ES-I3 (cell line): ENCODE measurements around the gene NR3C2.

Experiments used
- H3K36me3 ChIP-seq: 2 replicates; pipeline ENCODE4 v1.6.1; 2013; ENCODE audit warnings: mild to moderate bottlenecking, low read length, control low read depth, moderate library complexity; ENCODE audit not compliant: insufficient read depth
- H3K4me1 ChIP-seq: 2 replicates; pipeline ENCODE4 v1.6.1; 2013; ENCODE audit warnings: mild to moderate bottlenecking, control low read depth, low read length; ENCODE audit not compliant: insufficient read depth
- H3K9ac ChIP-seq: 2 replicates; pipeline ENCODE4 v1.6.1; 2013; ENCODE audit warnings: low read depth, mild to moderate bottlenecking, low read length, moderate library complexity
- H3K9me3 ChIP-seq: 2 replicates; pipeline ENCODE4 v1.6.1; 2013; ENCODE audit warnings: mild to moderate bottlenecking, low read length, moderate library complexity; ENCODE audit not compliant: control insufficient read depth, insufficient read depth

NR3C2 gene

DNA sequence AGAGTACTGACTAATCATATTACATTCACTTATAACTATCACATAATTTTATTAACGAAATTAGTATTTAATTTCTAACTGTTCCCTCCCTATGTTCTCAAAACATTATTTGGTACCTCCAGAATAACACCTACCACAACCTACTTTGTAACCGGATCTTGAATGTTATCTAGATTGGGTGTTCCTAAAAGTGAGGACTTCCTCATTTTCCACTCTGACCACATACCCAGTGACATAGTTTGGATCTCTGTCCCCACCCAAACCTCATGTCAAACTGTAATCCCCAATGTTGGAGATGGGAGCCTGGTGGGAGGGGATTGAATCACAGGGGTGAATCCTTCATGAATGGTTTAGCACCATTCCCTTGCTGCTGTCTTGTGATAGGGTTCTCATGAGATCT lies 21.8 kb downstream of the NR3C2 start:
- no peaks in the 10 kb centered on the region for H3K9me3 ChIP-seq
- no peaks in the 10 kb centered on the region for H3K36me3 ChIP-seq
- H3K4me1 ChIP-seq, result no peaks in the 10 kb centered on the region
- H3K9ac ChIP-seq, result no peak overlapping the region

DNA sequence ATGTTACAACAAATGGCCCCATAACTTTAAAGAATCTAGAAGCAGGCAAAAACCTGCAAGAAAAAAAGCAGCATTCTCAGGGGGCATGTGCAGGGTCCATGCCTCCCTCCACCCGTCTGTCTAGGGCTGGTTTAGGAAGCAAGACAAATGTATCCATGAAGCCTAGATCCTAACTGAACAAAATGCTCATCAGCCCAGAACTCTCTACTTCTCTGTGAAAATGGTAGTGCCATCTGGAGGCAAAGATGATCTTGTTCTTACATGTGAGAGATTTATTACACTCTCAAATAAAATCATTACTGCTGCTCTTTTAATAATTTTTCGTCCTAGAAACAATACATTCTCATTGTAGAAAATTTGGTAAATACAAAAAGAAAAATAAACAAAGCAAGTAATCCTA lies 26.7 kb downstream of the NR3C2 start:
- no peak overlapping the region for H3K9ac ChIP-seq
- H3K36me3 ChIP-seq, result no peaks in the 10 kb centered on the region
- H3K4me1 ChIP-seq, result no peaks in the 10 kb centered on the region
- no peaks in the 10 kb centered on the region for H3K9me3 ChIP-seq

DNA sequence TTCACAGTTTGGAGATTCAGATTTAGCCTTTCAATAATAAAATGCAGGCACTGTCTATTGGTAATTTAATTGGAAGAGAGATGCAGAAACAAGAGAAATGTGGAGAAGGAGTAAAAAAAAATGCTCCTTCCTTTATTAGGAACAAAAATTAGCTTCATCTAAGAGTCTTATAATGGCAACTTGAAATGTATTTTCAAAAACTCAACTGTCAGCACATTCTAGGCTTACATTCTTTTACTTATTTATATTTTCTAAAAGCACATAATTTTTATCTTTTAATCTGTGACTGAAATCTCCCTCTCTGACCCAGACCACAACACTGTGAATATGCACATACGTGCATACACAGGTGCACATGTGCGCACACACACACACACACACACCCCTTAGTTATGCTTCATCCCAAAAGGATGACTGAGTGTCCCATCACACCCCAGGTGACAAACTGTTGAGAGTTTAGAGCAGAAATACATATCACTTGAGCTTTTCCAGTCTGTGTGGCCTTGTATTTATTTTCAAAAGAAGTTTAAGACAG lies 29.7 kb downstream of the NR3C2 start:
- Histone ChIP-seq H3K9me3 (no peaks in the 10 kb centered on the region), H3K36me3 (no peaks in the 10 kb centered on the region), H3K9ac (no peak overlapping the region), H3K4me1 (no peaks in the 10 kb centered on the region)

DNA sequence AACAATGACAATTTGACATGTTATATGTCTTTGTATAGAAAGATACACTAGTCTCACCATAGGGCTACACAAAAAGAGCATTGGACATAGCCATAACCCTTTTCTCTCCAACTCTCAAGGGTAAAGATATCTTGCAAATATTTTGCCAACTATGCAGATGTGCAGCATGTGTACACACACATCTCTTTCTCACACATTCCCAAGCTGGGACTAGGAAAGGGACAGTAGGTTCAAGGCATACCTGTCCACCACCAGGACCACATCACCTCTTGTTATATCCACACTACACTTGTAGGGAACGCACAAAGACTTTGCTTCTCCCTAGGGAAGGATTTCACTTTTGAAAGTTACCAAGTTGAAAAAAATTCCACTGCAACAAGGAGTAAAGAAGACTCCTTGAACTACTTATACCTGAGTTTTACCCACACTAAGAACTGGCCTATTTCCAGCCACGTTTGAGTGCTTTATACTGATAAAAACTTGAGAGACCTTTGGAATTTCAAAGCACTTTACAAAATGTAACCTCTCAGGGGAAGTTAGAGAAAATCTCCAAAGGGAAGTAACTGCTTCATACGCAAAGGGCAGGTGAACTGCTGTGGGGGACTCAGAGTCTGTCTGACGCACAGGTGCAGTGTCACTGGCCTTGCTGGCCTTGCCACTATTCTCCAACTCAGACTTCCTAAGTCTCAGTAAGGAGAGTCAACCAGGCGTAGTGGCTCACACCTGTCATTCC lies 36.9 kb downstream of the NR3C2 start:
- Histone ChIP-seq H3K9ac (no peak overlapping the region), H3K36me3 (no peaks in the 10 kb centered on the region), H3K4me1 (no peaks in the 10 kb centered on the region), H3K9me3 (no peaks in the 10 kb centered on the region)

DNA sequence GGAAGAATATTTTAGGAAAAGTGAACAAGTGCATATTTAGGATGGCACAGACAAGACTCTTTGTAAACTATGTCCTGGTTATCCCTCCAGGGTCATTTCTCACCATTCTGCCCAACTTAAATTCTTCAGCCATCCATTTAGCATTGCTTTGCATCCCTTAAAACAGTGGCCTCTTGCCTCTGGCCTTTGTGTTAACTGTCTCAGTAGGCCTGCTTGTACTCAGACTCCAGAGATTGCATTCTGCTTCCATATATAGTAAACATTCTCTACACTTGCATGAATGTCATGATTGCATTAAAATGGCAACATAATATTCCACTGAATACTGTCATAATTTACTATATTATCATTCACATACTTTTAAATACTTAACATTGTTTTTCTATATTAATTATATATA lies 43.2 kb downstream of the NR3C2 start:
- Histone ChIP-seq H3K4me1 (no peaks in the 10 kb centered on the region), H3K9ac (no peak overlapping the region), H3K9me3 (no peaks in the 10 kb centered on the region), H3K36me3 (no peaks in the 10 kb centered on the region)

DNA sequence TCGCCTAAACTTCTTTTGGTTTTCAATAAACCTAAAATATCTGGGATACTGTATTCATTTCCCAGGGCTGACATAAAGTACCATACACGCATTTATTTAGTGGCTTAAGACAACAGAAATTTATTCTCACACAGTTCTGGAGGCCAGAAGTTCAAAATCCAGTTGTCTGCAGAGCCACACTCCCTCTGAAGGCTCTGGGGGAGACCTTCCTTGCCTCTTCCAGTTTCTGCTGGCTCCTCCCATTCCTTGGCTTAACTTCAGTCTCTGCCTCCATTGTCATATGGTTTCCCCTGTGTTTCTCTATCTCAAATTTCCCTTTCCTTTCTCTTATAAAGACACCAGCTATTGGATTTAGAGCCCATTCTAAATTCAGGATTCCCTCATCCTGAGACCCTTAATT lies 44.4 kb downstream of the NR3C2 start:
- H3K4me1 ChIP-seq, result no peaks in the 10 kb centered on the region
- no peak overlapping the region for H3K9ac ChIP-seq
- H3K36me3 ChIP-seq, result no peaks in the 10 kb centered on the region
- H3K9me3 ChIP-seq, result no peaks in the 10 kb centered on the region

DNA sequence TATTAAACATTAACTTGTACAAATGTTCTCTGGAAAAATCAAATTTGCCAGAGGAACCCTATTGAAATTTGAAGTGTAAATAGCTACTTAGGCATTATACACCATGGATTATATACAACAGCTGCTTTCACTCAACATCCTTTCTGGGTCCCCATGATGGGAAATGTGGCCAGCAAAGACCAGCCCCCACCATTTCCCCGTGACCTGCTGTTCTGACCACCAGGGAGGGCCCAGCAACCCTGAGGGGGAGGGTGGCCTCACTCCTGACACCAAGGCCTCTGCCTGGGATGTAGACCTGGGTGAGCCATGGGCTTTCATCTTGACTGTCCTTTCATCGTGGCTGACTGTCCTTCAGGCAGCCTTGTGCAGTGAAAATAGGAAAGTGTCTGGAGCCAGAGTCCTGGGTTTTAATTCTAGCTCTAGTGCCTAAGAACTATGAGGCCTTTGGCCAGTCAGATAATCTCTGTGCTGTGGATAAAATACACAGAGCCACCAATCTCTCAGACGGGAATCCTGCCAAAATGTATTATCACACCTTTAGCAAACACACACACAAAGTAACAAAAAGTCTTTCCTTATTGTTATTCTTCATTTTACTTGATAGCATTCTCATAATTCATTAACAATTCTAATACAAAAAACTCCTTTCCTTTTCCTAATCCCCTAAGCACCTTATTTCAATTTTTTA lies 45.1 kb downstream of the NR3C2 start:
- H3K4me1 ChIP-seq, result no peaks in the 10 kb centered on the region
- no peak overlapping the region for H3K9ac ChIP-seq
- no peaks in the 10 kb centered on the region for H3K9me3 ChIP-seq
- no peaks in the 10 kb centered on the region for H3K36me3 ChIP-seq

DNA sequence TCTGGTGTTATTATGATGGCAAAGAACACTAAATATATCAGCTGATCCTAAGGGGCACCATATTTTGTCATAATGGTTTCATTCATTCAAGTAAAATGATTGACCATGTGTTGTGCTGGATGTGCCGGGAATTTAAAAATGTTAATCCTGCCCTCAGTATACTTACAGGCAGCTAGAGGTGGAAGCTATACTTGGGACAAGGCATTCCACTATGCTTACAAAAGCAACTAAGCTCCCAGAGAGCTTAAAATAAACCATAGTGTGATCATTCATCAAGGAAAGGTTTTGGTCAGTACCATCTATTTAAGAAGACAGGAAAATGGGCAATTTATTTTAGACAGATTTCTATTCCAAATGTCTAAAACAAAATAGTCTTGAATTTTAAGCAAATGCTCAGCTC lies 46.4 kb downstream of the NR3C2 start:
- H3K9ac ChIP-seq, result no peak overlapping the region
- no peaks in the 10 kb centered on the region for H3K9me3 ChIP-seq
- H3K4me1 ChIP-seq, result no peaks in the 10 kb centered on the region
- H3K36me3 ChIP-seq, result no peaks in the 10 kb centered on the region

DNA sequence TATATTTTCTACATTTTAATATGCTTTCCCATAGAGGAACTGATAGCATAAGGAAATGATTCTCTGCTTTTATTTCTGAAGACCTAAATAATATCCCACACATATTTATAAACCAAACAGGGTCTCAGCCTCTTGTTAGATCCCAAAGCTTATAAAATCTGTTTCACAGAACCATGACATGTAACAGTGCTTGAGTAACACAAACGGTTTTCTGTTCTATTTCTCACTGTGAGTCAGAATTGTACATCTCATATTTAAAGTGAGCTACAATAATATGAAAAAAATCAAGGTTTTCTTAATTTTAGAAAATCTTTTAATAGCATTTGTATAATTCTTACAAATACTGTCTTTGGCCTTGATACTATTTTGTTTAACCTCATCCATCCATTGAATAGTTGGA lies 51.2 kb downstream of the NR3C2 start:
- H3K9ac ChIP-seq, result no peak overlapping the region
- no peaks in the 10 kb centered on the region for H3K36me3 ChIP-seq
- H3K4me1 ChIP-seq, result no peaks in the 10 kb centered on the region
- no peaks in the 10 kb centered on the region for H3K9me3 ChIP-seq

DNA sequence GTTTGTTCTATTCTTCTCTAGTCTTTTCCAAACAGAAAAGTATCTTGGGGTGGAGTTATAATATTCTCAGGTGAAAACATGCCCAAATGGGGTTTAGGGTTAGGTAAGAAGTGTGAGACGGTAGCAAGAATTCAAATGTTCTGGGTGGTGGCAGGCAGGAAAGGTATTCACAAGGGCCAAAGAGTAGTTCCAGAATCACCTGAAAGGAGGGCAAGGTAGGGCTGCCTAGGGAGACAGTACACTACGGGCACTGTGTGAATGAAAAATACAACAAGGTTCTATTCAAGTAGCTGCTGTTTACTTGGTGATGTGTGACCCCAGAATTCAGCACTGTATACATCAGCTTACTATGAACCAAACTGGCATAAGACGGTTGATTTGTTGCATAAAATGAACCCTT lies 51.9 kb downstream of the NR3C2 start:
- Histone ChIP-seq H3K9me3 (no peaks in the 10 kb centered on the region), H3K9ac (no peak overlapping the region), H3K36me3 (no peaks in the 10 kb centered on the region), H3K4me1 (no peaks in the 10 kb centered on the region)

DNA sequence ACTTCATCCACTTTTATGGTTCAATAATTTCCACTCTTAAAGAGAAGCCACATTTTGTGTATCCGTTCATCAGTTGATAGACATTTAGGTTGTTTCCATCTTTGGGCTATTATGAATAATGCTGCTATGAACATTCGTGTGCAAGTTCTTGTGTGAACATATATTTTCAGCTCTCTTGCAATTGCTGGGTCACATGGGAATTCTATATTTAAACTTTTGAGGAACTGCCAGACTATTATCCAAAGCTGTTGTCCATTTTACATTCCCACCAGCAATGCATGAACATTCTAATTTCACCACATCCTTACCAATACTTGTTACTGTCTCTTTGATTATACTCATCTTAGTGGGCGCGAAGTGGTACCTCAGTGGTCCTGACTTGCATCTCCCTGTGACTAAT lies 61.9 kb downstream of the NR3C2 start:
- no peaks in the 10 kb centered on the region for H3K36me3 ChIP-seq
- no peaks in the 10 kb centered on the region for H3K9me3 ChIP-seq
- no peaks in the 10 kb centered on the region for H3K4me1 ChIP-seq
- H3K9ac ChIP-seq, result no peak overlapping the region

DNA sequence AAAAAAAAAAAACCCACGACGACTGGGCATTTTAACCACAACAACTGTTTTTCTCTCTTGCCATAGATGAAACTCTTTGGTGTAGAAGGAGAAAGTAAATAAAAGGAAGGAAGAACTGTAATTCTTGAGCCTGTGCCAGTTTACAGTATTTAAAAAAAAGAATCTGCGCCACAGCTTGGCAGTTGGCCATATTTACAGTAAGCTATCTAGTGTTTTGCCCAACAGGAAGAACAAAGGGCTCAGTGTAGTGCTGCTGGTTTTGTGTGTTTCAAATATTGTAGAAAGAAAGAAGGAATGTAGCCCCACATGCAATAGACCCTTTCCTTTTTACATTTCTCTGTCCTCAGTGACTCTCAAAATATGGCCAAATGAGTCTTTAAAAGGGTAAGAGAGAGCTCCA lies 66.1 kb downstream of the NR3C2 start:
- Histone ChIP-seq H3K9ac (no peak overlapping the region), H3K9me3 (no peaks in the 10 kb centered on the region), H3K36me3 (no peaks in the 10 kb centered on the region), H3K4me1 (no peaks in the 10 kb centered on the region)

DNA sequence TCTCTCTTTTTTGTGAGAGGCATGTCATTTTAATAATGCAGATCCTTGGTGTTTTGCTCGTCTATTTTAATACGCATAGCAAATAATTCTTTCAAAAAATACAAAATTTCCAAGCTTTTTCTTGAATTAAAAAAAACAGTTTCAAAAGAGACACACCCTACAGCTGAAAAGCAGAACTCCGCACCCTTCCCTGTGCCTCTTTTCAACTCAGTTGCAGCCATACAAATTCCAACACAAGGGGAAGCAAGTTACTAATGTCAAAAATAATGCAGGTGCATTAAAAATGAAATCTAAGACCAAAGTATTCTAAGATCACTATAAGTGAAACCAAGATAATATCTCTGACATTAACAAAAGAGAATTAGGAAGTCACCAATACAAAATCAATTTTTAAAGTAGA lies 66.6 kb downstream of the NR3C2 start:
- no peaks in the 10 kb centered on the region for H3K36me3 ChIP-seq
- H3K9ac ChIP-seq, result no peak overlapping the region
- H3K9me3 ChIP-seq, result no peaks in the 10 kb centered on the region
- H3K4me1 ChIP-seq, result no peaks in the 10 kb centered on the region

DNA sequence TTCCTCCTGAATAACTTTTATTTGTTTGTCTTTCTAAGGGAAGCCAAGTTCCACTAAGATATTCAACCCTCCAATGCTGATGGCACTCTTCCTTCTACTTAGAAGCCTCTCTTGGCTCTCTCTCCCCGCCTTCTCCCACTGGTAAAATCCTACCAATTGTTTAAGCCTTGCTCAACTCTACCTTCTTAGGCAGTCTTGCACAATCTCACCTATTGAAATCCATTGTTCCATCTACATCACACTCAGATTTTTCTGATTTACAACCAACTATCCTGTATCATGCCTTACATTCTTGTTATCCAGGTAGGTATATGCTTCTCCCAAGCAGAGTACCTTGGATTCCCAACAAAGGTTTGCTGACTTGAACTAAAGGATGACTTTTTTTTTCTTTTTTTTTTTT lies 69.1 kb downstream of the NR3C2 start:
- Histone ChIP-seq H3K9me3 (no peaks in the 10 kb centered on the region), H3K9ac (no peak overlapping the region), H3K36me3 (no peaks in the 10 kb centered on the region), H3K4me1 (no peaks in the 10 kb centered on the region)

DNA sequence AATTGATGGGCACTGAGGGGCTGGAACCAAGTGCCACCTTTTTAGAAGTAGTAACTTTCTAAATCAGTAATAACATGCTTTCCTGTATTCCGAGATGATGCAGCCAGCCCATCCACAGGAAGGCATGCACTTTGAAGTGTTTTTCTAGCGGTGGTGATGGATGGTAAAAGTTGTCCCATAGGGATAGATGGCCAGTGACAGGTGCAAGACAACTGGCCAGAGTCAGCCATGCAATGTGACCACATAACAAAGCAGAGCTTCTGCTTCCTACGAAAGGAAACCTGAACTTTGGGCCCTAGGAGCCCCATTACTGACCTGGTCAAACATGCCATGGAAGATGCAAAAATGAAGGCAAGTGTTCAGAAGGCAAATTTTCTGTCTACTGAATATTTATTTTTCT lies 72.3 kb downstream of the NR3C2 start:
- Histone ChIP-seq H3K9ac (no peak overlapping the region), H3K4me1 (no peaks in the 10 kb centered on the region), H3K9me3 (no peaks in the 10 kb centered on the region), H3K36me3 (no peaks in the 10 kb centered on the region)
